Esophagus squamous epithelium (tissue), 5 donors: ENCODE data around the gene FHAD1. TPM values are rescaled to one million over a fixed set of nuclear protein-coding genes. Genes with fewer than 3 reads are reported as not detected.

Source experiments
- DNase-seq: peaks from one replicate; lab custom pipeline; 2025; lab: John Stamatoyannopoulos, UW
- H3K27ac ChIP-seq, 4 donors: fragments of 200-600 bp; sonication (generic); one replicate each; pipeline ENCODE4 v1.5.1; 2016 to 2019; ENCODE audit warnings: mild to moderate bottlenecking in 1 of 4
- H3K27me3 ChIP-seq, 4 donors: fragments of 200-600 bp; sonication (generic); 1 replicate in 3 of 4; 2 replicates in 1 of 4; pipeline versions ENCODE4 v1.5.1 to v1.6.0; 2017 to 2021; ENCODE audit warnings: antibody characterized with exemption in 1 of 4
- H3K36me3 ChIP-seq, 3 donors: fragments of 200-600 bp; sonication (generic); one replicate each; pipeline ENCODE4 v1.5.1; 2016 to 2019
- H3K4me1 ChIP-seq, 3 donors: fragments of 200-600 bp; sonication (generic); one replicate each; pipeline ENCODE4 v1.5.1; 2017 to 2019
- H3K4me3 ChIP-seq, 4 donors: fragments of 200-600 bp; sonication (generic); 1 replicate in 3 of 4; 2 replicates in 1 of 4; pipeline ENCODE4 v1.5.1; 2016 to 2019; ENCODE audit warnings: mild to moderate bottlenecking in 2 of 4, moderate library complexity in 1 of 4
- H3K9me3 ChIP-seq, 3 donors: fragments of 200-600 bp; sonication (generic); one replicate each; pipeline ENCODE4 v1.5.1; 2016 to 2019
- CTCF ChIP-seq, 6 experiments: fragments of 450-650 bp in 4 of 6; fragments of 200-600 bp in 2 of 6; sonication (generic) in 2 of 6; IDR thresholded peaks; one replicate each; pipeline ENCODE4 v1.5.1; 2016 to 2019; ENCODE audit warnings: antibody characterized with exemption in 6 of 6, mild to moderate bottlenecking in 4 of 6, moderate library complexity in 4 of 6
- POLR2A ChIP-seq, 4 donors: fragments of 450-650 bp; IDR thresholded peaks; one replicate each; pipeline ENCODE4 v1.6.1; 2017; ENCODE audit warnings: antibody characterized with exemption in 4 of 4, mild to moderate bottlenecking in 4 of 4, moderate library complexity in 3 of 4
- WGBS, 2 donors: methylation state at CpG; one replicate each; pipeline ENCODE4 v1.1.5; 2018; 5-methylcytosine and 5-hydroxymethylcytosine counted together
- intact Hi-C: fragments of 100-400 bp; cut with DNase I; formaldehyde crosslinking; loops from one replicate; pipeline ENCODE4 v1.15.0; 2022
- total RNA-seq, 4 donors: library from RNA; depleted of rRNA; stranded (reverse); fragments of >200 nt; gene quantifications; one replicate each; pipeline ENCODE4 v1.1.0, GENCODE V29; 2016
- donor health status: DM: yes; HTN: yes; CAD: no.

Gene FHAD1
- total RNA-seq, result under 1 TPM in 1 of 4 donors, not detected in 3; 0.57 TPM

DNA sequence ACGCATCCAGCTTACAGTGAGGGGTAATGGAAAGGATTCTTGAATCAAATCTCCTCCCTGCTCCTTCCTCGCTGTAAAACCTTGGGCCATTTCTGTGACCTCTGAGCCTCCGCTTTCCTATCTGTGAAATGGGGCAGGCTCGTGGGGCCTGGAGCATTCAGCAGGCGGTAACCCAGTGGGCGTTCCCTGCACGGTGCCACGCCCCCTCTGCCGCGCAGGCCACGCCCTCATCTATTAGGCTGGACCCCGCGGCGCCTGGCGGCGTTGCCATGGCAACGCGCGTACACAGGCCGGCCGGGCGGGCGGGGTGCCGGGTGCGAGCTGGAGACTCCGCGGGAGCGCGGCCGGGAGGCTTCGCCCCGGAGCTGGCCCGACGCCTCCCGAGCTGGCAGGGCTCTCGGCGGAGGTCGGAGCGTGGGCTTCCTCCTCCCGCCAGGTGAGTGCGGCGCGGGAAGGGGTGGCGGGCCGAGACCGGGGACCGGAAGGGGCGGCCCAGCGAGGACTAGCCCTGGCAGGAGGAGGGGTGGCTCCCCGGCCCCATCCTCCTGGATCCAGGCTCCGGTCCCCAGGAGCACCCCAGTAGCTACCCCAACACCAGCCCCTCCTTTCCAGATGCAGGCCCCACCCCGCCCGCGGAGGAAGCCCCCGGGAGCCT, at the start of gene FHAD1:
Gene FHAD1 (plus strand): TSS at position 264 of the 655 bp plus-strand sequence. CDS start 4,562 bp downstream, outside the sequence.
- H3K36me3 ChIP-seq, result no peaks in the 10 kb centered on the region
- H3K4me1 ChIP-seq, result peaks cover 15 to 29% (median 23%) of the 10 kb centered on the region in 3 donors
- no peak for TF ChIP-seq POLR2A (IDR thresholded peaks at IDR 0.05)
- no peak for TF ChIP-seq CTCF (IDR thresholded peaks at IDR 0.05)
- intact Hi-C loops, result no loop called here
- H3K9me3 ChIP-seq, result no peaks in the 10 kb centered on the region
- H3K27ac ChIP-seq, result peak within 1 kb of the TSS in 2 of 4 donors; percentile 25 to 33
- peaks cover 0 to 23% (median 0%) of the 10 kb centered on the region in 4 donors for H3K27me3 ChIP-seq
- peak within 1 kb of the TSS; percentile 31 to 72 (median 47) for H3K4me3 ChIP-seq
- 84 to 86% methylated on average over 3 of the region's 55 CpGs for WGBS, 2 donors
- DNase-seq, result no peak

DNA sequence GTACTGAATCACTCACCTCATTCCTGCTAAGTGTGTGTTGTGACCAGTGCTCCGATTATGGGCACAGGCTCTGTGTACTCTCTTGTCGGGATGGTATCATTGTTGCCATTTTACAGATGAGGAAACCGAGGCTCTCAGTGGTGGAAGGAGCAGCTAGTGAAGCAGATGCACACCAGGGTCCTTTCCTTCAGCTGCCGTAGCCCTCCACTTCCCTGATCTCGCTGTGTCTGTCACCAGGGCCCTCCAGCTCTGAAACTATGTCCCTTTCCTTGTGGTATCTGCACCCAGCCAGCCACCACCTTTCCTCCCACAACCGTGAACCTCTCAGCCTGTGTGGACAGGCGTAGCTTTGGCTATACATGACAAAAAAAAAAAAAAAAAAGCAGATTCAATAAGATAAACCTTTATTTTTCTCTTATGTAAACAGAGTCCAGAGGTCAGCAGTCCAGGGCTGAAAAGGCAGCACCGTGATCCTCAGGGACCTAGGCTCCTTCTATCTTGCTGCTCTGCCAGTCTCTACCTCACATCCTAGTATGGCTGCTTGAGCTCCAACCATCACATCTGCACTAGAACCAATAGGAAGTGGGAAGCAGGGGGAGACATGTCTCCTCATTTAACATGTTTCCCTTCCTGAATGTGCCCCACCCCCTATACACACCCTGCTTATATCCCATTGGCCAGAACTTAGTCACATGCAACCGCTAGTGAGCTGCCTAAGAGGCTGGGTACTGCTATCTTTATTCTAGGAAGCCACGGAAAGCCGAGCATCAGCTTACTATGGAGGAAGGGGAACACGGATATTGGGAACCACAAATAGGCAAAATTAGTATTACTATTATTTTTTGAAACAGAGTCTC, 49.2 kb upstream of the FHAD1 start:
- no peaks in the 10 kb centered on the region for H3K9me3 ChIP-seq
- 81 to 84% methylated on average over 7 to 12 of the region's 12 CpGs for WGBS, 2 donors
- no peaks in the 10 kb centered on the region for H3K27me3 ChIP-seq
- no peak for TF ChIP-seq POLR2A (IDR thresholded peaks at IDR 0.05)
- TF ChIP-seq CTCF (IDR thresholded peaks at IDR 0.05), result no peak
- intact Hi-C loops, result no loop called here
- no peak overlapping the region for H3K4me3 ChIP-seq
- peak overlapping the region in 2 of 4 donors; percentile 9 to 34 for H3K27ac ChIP-seq
- DNase-seq, result no peak
- H3K36me3 ChIP-seq, result no peaks in the 10 kb centered on the region
- H3K4me1 ChIP-seq, result peaks cover 18 to 50% (median 19%) of the 10 kb centered on the region in 3 donors

GRCh38 chr1:15198684-15199083, 48.3 kb upstream of the FHAD1 start:
- no peaks in the 10 kb centered on the region for H3K36me3 ChIP-seq
- H3K9me3 ChIP-seq, result no peaks in the 10 kb centered on the region
- DNase-seq, result no peak
- no peaks in the 10 kb centered on the region for H3K27me3 ChIP-seq
- TF ChIP-seq POLR2A (IDR thresholded peaks at IDR 0.05) (no peak), CTCF (IDR thresholded peaks at IDR 0.05) (no peak)
- intact Hi-C loops, result no loop called here
- H3K27ac ChIP-seq, result no peak overlapping the region
- WGBS, 2 donors, result 84 to 93% methylated on average over 7 to 8 of the region's 8 CpGs
- H3K4me1 ChIP-seq, result peaks cover 18 to 50% (median 19%) of the 10 kb centered on the region in 3 donors
- H3K4me3 ChIP-seq, result no peak overlapping the region

DNA sequence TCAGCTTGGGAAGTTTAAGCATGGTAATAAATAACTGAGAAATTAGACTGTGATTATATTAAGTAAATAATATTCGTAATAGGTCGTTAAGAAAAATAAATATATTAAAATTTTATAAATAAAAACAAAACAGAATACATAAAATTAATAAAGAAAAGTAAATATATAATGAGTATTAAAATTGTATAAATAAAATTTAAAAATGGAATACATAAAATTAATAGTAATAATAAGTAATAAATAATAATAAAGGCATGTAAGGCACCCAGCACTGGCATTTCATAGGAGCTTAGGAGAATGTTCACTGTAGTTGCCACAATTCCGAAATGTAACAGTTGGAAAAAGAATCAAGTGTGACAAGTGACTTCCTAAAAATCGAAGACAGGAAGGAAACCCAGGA, 45.8 kb upstream of the FHAD1 start:
- no peak for TF ChIP-seq CTCF (IDR thresholded peaks at IDR 0.05)
- no peak for TF ChIP-seq POLR2A (IDR thresholded peaks at IDR 0.05)
- peaks cover 0 to 6% (median 0%) of the 10 kb centered on the region in 3 donors for H3K36me3 ChIP-seq
- WGBS, 2 donors, result 58 to 80% methylated on average over 4 of the region's 4 CpGs
- intact Hi-C loops, result no loop called here
- peak overlapping the region in 2 of 4 donors; percentile 75 to 82 for H3K27ac ChIP-seq
- peaks cover 15 to 46% (median 18%) of the 10 kb centered on the region in 3 donors for H3K4me1 ChIP-seq
- H3K27me3 ChIP-seq, result no peaks in the 10 kb centered on the region
- no peak overlapping the region for H3K4me3 ChIP-seq
- no peaks in the 10 kb centered on the region for H3K9me3 ChIP-seq
- no peak for DNase-seq
